ENCODE data around the gene THSD1. TPM values are rescaled to one million over a fixed set of nuclear protein-coding genes. Genes with fewer than 3 reads are reported as not detected.
A peak's percentile ranks its signal among the peaks of the same experiment; 100 is the strongest.
"Not testable (repeated sequence)": the region's sequence is repeated elsewhere in the genome, so short reads cannot be mapped to it uniquely, and the experiment has no call there.

The THSD1 gene
- total RNA-seq, 1 donor from 2014 or later = 14.4 TPM

- Histone ChIP-seq H2AFZ (ENCODE audit: low read depth, low read length) (no peak overlapping the region), H3K4me1 (ENCODE audit: insufficient read depth, low read length) (peaks cover 21% of the 10 kb centered on the region), H3K79me2 (ENCODE audit: insufficient read depth, low read length) (no peaks in the 10 kb centered on the region), H4K20me1 (ENCODE audit: insufficient read depth, low read length) (no peaks in the 10 kb centered on the region), H3K27ac (ENCODE audit: low read depth, low read length) (no peak overlapping the region), H3K27me3 (ENCODE audit: insufficient read depth, low read length) (no peaks in the 10 kb centered on the region), H3K9ac (ENCODE audit: low read length) (no peak overlapping the region), H3K4me2 (ENCODE audit: low read length) (peak overlapping the region; percentile 58), H3K36me3 (ENCODE audit: insufficient read depth, low read length) (no peaks in the 10 kb centered on the region), H3K9me3 (ENCODE audit: insufficient read depth, low read depth, low read length) (no peaks in the 10 kb centered on the region), H3K4me3 (ENCODE audit: insufficient read depth, low read depth, low read length) (no peak overlapping the region)
- no peak overlapping the region for H3K4me3 Mint-ChIP-seq (ENCODE audit: unreplicated experiment)
- FAIRE-seq (peak; percentile 87), DNase-seq (ENCODE audit: low read depth) (peak; percentile 87)
- no peaks in the 10 kb centered on the region for H3K9me3 Mint-ChIP-seq (ENCODE audit: unreplicated experiment)
- no peak for TF ChIP-seq EZH2 (IDR thresholded peaks at IDR 0.05; ENCODE audit: insufficient read depth, low read length)
- no peak for TF ChIP-seq CTCF (IDR thresholded peaks at IDR 0.05; ENCODE audit: insufficient read depth, low read depth, low read length)
- H3K4me1 Mint-ChIP-seq (ENCODE audit: low read depth, unreplicated experiment) = peaks cover 21% of the 10 kb centered on the region
- peaks cover 2% of the 10 kb centered on the region for H3K36me3 Mint-ChIP-seq (ENCODE audit: low read depth, unreplicated experiment)
- H3K27ac Mint-ChIP-seq (ENCODE audit: unreplicated experiment) = no peak overlapping the region
- H3K27me3 Mint-ChIP-seq (ENCODE audit: low read depth, unreplicated experiment) = no peaks in the 10 kb centered on the region
These were observed 34.2 kb downstream of the THSD1 start for GRCh38 chr13:52371736-52372247.

GRCh38 chr13:52366291-52366690 lies 39.7 kb downstream of the THSD1 start:
- DNase-seq (ENCODE audit: low read depth) (no peak), FAIRE-seq (no peak)
- Mint-ChIP-seq H3K27me3 (ENCODE audit: low read depth, unreplicated experiment) (peaks cover 8% of the 10 kb centered on the region), H3K4me3 (ENCODE audit: unreplicated experiment) (no peak overlapping the region), H3K4me1 (ENCODE audit: low read depth, unreplicated experiment) (peaks cover 9% of the 10 kb centered on the region), H3K36me3 (ENCODE audit: low read depth, unreplicated experiment) (no peaks in the 10 kb centered on the region), H3K27ac (ENCODE audit: unreplicated experiment) (no peak overlapping the region), H3K9me3 (ENCODE audit: unreplicated experiment) (peaks cover 4% of the 10 kb centered on the region)
- no peaks in the 10 kb centered on the region for H3K36me3 ChIP-seq (ENCODE audit: insufficient read depth, low read length)
- TF ChIP-seq CTCF (IDR thresholded peaks at IDR 0.05; ENCODE audit: insufficient read depth, low read depth, low read length) = no peak
- TF ChIP-seq EZH2 (IDR thresholded peaks at IDR 0.05; ENCODE audit: insufficient read depth, low read length) = no peak
- no peak overlapping the region for H3K9ac ChIP-seq (ENCODE audit: low read length)
- H3K27ac ChIP-seq (ENCODE audit: low read depth, low read length) = no peak overlapping the region
- no peaks in the 10 kb centered on the region for H3K27me3 ChIP-seq (ENCODE audit: insufficient read depth, low read length)
- H3K9me3 ChIP-seq (ENCODE audit: insufficient read depth, low read depth, low read length) = no peaks in the 10 kb centered on the region
- H3K4me2 ChIP-seq (ENCODE audit: low read length) = no peak overlapping the region
- H3K4me3 ChIP-seq (ENCODE audit: insufficient read depth, low read depth, low read length) = no peak overlapping the region
- no peaks in the 10 kb centered on the region for H4K20me1 ChIP-seq (ENCODE audit: insufficient read depth, low read length)
- H3K79me2 ChIP-seq (ENCODE audit: insufficient read depth, low read length) = no peaks in the 10 kb centered on the region
- H3K4me1 ChIP-seq (ENCODE audit: insufficient read depth, low read length) = peaks cover 7% of the 10 kb centered on the region
- no peak overlapping the region for H2AFZ ChIP-seq (ENCODE audit: low read depth, low read length)

- peak overlapping the region; percentile 12 for H3K27ac ChIP-seq (ENCODE audit: low read depth, low read length)
- FAIRE-seq = peak; percentile 98
- H3K4me1 Mint-ChIP-seq (ENCODE audit: low read depth, unreplicated experiment) = not testable (repeated sequence)
These were observed 43.6 kb downstream of the THSD1 start for GRCh38 chr13:52362169-52362887.

More at GRCh38 chr13:52362169-52362887, 43.6 kb downstream of the THSD1 start:
- not testable (repeated sequence) for H3K9me3 Mint-ChIP-seq (ENCODE audit: unreplicated experiment); DNase-seq (ENCODE audit: low read depth); H3K36me3 Mint-ChIP-seq (ENCODE audit: low read depth, unreplicated experiment); H3K27me3 Mint-ChIP-seq (ENCODE audit: low read depth, unreplicated experiment); H3K27me3 ChIP-seq (ENCODE audit: insufficient read depth, low read length); H2AFZ ChIP-seq (ENCODE audit: low read depth, low read length); H4K20me1 ChIP-seq (ENCODE audit: insufficient read depth, low read length); H3K4me3 ChIP-seq (ENCODE audit: insufficient read depth, low read depth, low read length); H3K79me2 ChIP-seq (ENCODE audit: insufficient read depth, low read length); H3K36me3 ChIP-seq (ENCODE audit: insufficient read depth, low read length); H3K4me1 ChIP-seq (ENCODE audit: insufficient read depth, low read length); H3K9me3 ChIP-seq (ENCODE audit: insufficient read depth, low read depth, low read length); H3K9ac ChIP-seq (ENCODE audit: low read length)
- H3K4me2 ChIP-seq (ENCODE audit: low read length) = peak overlapping the region; percentile 5
- peak overlapping the region; percentile 66 for H3K27ac Mint-ChIP-seq (ENCODE audit: unreplicated experiment)
- H3K4me3 Mint-ChIP-seq (ENCODE audit: unreplicated experiment) = peak overlapping the region; percentile 20

Measured in astrocyte (in vitro differentiated cells and primary cell).